ENCODE results near the gene FANCD2.

- TF ChIP-seq CTCF (IDR thresholded peaks at IDR 0.05; ENCODE audit: low read depth, low read length, missing input control) = no peak
- TF ChIP-seq REST (IDR thresholded peaks at IDR 0.05) = no peak
- no peak for TF ChIP-seq ATF3 (IDR thresholded peaks at IDR 0.05)
- no peak for TF ChIP-seq SP1 (IDR thresholded peaks at IDR 0.05)
- no peak for TF ChIP-seq NR2F2 (IDR thresholded peaks at IDR 0.05)
- TF ChIP-seq RAD21 (IDR thresholded peaks at IDR 0.05) = no peak
- TF ChIP-seq TAF1 (conservative IDR thresholded peaks at IDR 0.05) = no peak
Measured at GRCh38 chr3:10019326-10019725, 6.9 kb upstream of the FANCD2 start.
